Pancreas (tissue), 10 donors: ENCODE measurements around the gene KRT9. TPM values are rescaled to one million over a fixed set of nuclear protein-coding genes. Genes with fewer than 3 reads are reported as not detected.

ENCODE experiments used
- ATAC-seq, 4 donors: fragments of 200-7000 bp; cut with Tn5 transposase; one replicate each; pipeline versions ENCODE4 v1.8.0 to v1.9.1; 2020; ENCODE audit warnings: mild to moderate bottlenecking in 4 of 4, moderate library complexity in 4 of 4
- DNase-seq, 6 donors: peaks; one replicate each; pipeline ENCODE4 v3.0.0-alpha.2; 2020
- FAIRE-seq: peaks from 2 replicates; lab custom pipeline; 2012; peaks lifted over from hg19 to GRCh38; lab: Jason Lieb, UNC
- H3K27ac ChIP-seq, 4 donors: fragments of 200-600 bp; sonication (generic); 1 replicate in 3 of 4; 2 replicates in 1 of 4; pipeline versions ENCODE4 v1.5.0 to v1.8.0; 2020
- H3K27me3 ChIP-seq, 4 donors: fragments of 200-600 bp; one replicate each; pipeline ENCODE4 v1.8.0; 2021
- H3K36me3 ChIP-seq, 3 donors: fragments of 200-600 bp; sonication (generic) in 1 of 3; one replicate each; pipeline versions ENCODE4 v1.5.0 to v1.8.0; 2020 to 2021
- H3K4me1 ChIP-seq, 3 donors: fragments of 200-600 bp; one replicate each; pipeline ENCODE4 v1.8.0; 2021
- H3K4me3 ChIP-seq, 4 donors: fragments of 200-600 bp; sonication (generic) in 2 of 4; one replicate each; pipeline versions ENCODE4 v1.5.0 to v1.8.0; 2020 to 2021
- H3K9me3 ChIP-seq, 4 donors: fragments of 200-600 bp; one replicate each; pipeline ENCODE4 v1.8.0; 2021
- CTCF ChIP-seq, 4 donors: fragments of 200-600 bp; sonication (generic) in 3 of 4; IDR thresholded peaks; one replicate each; pipeline versions ENCODE4 v1.5.0 to v1.8.0; 2021; ENCODE audit warnings: antibody characterized with exemption in 4 of 4
- WGBS, 2 donors: extraction: QIAGEN DNeasy Blood & Tissue Kit; methylation state at CpG; one replicate each; pipeline ENCODE4 v1.1.7; 2013; 5-methylcytosine and 5-hydroxymethylcytosine counted together
- intact Hi-C, 3 donors: fragments of 100-400 bp; cut with DNase I; formaldehyde crosslinking; loops; one replicate each; pipeline versions ENCODE4 v1.11.1 to v1.14.2; 2022
- polyA plus RNA-seq, 2 donors: library from polyadenylated mRNA; stranded (reverse); fragments of 200-250 nt; gene quantifications; one replicate each; pipeline ENCODE4 v1.2.3, GENCODE V29; 2013
- total RNA-seq, 6 donors: library from RNA; stranded (reverse); fragmentation: NEBNext Ultra II Directional in 4 of 6; extraction: Animal tissue kit (Norgen Biotek cat#: 25700) in 4 of 6; gene quantifications; one replicate each; pipeline versions ENCODE4 v1.2.1 to v1.2.4, GENCODE V29; 2021 to 2023
- donor health status: healthy with polysubstance abuse.
- donor health status: DM: no; HTN: no; CAD: no; lungs with moderate emphysema.
- donor health status: DM: no; HTN: no; CAD: no.
- donor health status: control.
- donor health status: control.
- donor health status: Bipolar disorder and iron deficiency.
- donor health status: DM: yes; HTN: yes; CAD: no.
- donor health status: DM: no; HTN: no; CAD: no.
- donor health status: DM: no; HTN: no; CAD: no.
- donor health status: DM: yes; HTN: yes; CAD: no.

KRT9 gene
- total and polyA plus RNA-seq, 8 donors: not detected

DNA sequence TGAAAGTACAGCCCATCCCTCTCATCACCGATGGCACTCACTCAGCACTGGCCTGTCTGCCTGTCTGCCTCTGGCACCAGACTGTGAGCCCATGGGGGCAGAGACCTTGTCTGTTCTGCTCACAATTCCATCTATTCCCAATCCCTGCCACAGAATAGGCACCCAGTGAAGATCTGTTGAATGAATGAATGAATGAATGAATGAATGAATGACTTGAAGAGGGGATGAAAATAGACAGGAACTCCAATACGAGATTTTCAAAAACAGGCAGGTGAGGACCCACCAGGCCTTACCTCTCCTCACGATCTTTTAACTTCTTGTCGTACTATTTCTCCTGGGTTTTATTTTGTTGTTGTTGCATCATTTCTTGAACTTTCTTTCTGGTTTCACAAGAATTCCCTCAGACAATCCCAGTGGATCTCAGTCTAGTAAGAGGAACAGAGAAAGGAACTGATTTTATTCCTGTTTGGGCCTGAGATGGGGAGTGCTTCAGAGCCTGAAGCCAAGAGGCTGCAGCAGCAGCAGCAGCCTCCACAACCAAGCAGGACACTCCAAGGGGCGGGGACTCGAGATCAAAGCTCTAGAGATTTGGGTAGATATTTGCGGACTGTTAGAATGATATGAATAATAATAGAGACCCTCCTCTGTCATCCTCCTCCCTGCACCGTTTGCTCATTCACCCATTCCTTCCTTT is 17.7 kb downstream of the KRT9 start:
- intact Hi-C loops: no loop called here
- no peak for TF ChIP-seq CTCF (IDR thresholded peaks at IDR 0.05)
- Histone ChIP-seq H3K27me3 (no peaks in the 10 kb centered on the region), H3K36me3 (no peaks in the 10 kb centered on the region), H3K4me1 (peaks cover 0 to 4% (median 0%) of the 10 kb centered on the region in 3 donors), H3K27ac (no peak overlapping the region), H3K4me3 (no peak overlapping the region), H3K9me3 (no peaks in the 10 kb centered on the region)
- no peak for DNase-seq
- FAIRE-seq: no peak
- ATAC-seq: peak in 1 of 4 donors; percentile 53
- 69 to 84% methylated on average over 8 of the region's 8 CpGs for WGBS, 2 donors

DNA sequence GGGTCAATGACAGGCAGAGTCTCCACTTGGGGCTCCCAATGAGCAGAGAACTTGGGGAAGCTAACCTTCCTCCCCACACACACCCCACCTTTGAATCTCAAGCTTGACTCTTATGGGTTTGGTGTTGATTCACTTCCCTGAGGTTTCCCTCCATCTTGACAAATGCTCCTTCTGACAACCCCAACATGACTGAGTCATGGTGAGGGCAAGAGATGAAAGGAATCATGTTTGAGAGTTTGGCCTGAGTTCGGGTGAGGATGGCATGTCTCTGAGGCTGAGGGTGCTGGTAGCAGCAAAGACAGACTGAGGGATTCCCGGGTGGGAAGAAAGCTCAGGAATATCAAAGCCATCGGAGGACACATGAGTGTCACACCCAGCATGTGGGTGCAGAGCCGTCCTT is 18.7 kb downstream of the KRT9 start:
- intact Hi-C loops: no loop called here
- Histone ChIP-seq H3K36me3 (no peaks in the 10 kb centered on the region), H3K9me3 (no peaks in the 10 kb centered on the region), H3K4me3 (no peak overlapping the region), H3K4me1 (peaks cover 0 to 14% (median 7%) of the 10 kb centered on the region in 3 donors), H3K27me3 (no peaks in the 10 kb centered on the region), H3K27ac (no peak overlapping the region)
- ATAC-seq: no peak
- no peak for FAIRE-seq
- 64 to 81% methylated on average over 4 of the region's 4 CpGs for WGBS, 2 donors
- DNase-seq: no peak
- no peak for TF ChIP-seq CTCF (IDR thresholded peaks at IDR 0.05)

- Histone ChIP-seq H3K4me3 (no peak overlapping the region), H3K4me1 (peaks cover 0 to 14% (median 7%) of the 10 kb centered on the region in 3 donors), H3K9me3 (no peaks in the 10 kb centered on the region), H3K27me3 (no peaks in the 10 kb centered on the region), H3K36me3 (no peaks in the 10 kb centered on the region), H3K27ac (no peak overlapping the region)
- intact Hi-C loops: no loop called here
- no peak for ATAC-seq
- no peak for TF ChIP-seq CTCF (IDR thresholded peaks at IDR 0.05)
- FAIRE-seq: no peak
- 67 to 84% methylated on average over 5 of the region's 5 CpGs for WGBS, 2 donors
- DNase-seq: no peak
These were observed 19.4 kb downstream of the KRT9 start for GRCh38 chr17:41552455-41552854.

DNA sequence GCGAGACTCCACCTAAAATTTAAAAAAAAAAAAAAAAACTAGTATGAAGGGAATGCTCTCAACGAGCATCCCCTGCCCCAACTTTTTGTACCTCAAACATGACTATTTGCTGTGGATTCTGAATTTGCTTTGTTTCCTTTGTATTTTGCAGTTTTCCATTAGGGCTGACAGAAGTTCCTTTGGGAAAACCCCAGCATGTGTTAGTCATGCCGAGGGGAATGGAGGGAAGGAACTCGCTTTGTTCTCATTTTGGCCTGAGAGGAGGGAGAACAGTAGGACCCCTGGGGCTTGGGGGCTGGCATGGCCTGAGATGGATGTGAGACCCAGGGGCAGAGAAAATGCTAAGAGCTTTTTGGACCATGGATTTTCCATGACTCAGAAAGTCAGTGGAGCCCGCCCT is 20.5 kb downstream of the KRT9 start:
- Histone ChIP-seq H3K36me3 (no peaks in the 10 kb centered on the region), H3K27me3 (no peaks in the 10 kb centered on the region), H3K9me3 (no peaks in the 10 kb centered on the region), H3K4me3 (no peak overlapping the region), H3K4me1 (peaks cover 0 to 14% (median 7%) of the 10 kb centered on the region in 3 donors), H3K27ac (no peak overlapping the region)
- intact Hi-C loops: no loop called here
- DNase-seq (no peak), ATAC-seq (no peak), FAIRE-seq (no peak)
- TF ChIP-seq CTCF (IDR thresholded peaks at IDR 0.05): no peak
- WGBS, 2 donors: 64 to 69% methylated on average over 5 of the region's 5 CpGs

- Histone ChIP-seq H3K27me3 (no peaks in the 10 kb centered on the region), H3K36me3 (no peaks in the 10 kb centered on the region), H3K4me3 (no peak overlapping the region), H3K4me1 (peaks cover 0 to 14% (median 7%) of the 10 kb centered on the region in 3 donors), H3K9me3 (no peaks in the 10 kb centered on the region), H3K27ac (no peak overlapping the region)
- intact Hi-C loops: loop anchor here in 1 of 3 donors (5.0 kb wide), 1 partner anchor 108 kb away; no protein-coding TSS in a partner anchor
- ATAC-seq: no peak
- no peak for DNase-seq
- 72 to 80% methylated on average over 8 of the region's 8 CpGs for WGBS, 2 donors
- FAIRE-seq: no peak
- no peak for TF ChIP-seq CTCF (IDR thresholded peaks at IDR 0.05)
These were observed 22.2 kb downstream of the KRT9 start for GRCh38 chr17:41549596-41550039.
